ENCODE data around the gene OR2A5.

- TF ChIP-seq CTCF (IDR thresholded peaks at IDR 0.05) (no peak), POLR2A (IDR thresholded peaks at IDR 0.05) (no peak)
These were observed 20.8 kb upstream of the OR2A5 start for GRCh38 chr7:144027974-144028373.

All from testis (tissue), 2 donors.